Activated CD4-positive, CD25-positive, alpha-beta regulatory T cell treated with anti-CD3 and anti-CD28 coated beads, Interleukin-2, amount 50 U/mL, for 16 hours (primary cell): ENCODE results near the gene CTSL.

ENCODE experiments used
- DNase-seq: peaks from one replicate; pipeline ENCODE4 v3.0.0-alpha.2; 2020; ENCODE audit warnings: low read depth, low spot score

CTSL gene

DNA sequence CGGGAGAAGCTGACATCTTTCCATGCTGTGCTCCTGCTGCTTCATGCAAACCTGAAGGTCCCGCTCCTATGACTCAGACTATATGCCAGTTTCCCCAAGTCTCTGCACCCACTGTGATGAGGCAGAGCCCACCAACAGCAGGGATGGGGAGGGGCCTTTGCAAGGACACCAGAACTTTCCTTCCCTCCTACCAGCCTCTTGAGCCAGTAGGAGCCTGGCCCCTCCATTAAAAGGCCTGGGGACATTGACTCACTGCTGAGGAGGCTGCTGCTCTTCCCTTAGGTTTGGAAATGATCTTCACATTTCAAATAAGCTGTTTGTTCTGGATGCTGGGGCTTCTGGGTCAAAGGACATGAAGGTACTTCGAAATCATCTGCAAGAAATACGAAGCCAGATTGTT, 26.1 kb upstream of the CTSL start:
- DNase-seq: no peak

DNA sequence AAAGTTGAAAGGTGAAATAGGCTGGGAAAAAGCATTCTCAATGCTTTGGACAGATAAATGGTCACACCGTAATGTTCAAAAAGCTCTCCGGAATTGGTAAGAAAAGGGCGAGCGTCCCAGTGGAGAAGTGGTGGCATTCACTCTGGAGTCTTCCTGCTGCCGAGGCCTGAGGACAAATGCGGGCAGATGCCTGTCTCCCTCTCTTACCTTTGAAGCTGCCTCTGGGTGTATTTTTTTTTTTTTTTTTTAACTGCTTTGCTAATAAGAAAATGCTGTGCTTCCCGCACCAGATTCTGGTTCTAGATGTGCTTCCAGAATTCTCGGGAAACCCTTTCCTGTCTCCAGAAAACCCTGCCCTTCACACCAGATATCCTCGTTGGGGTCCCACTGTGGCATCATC, 24.4 kb upstream of the CTSL start:
- DNase-seq: no peak

DNA sequence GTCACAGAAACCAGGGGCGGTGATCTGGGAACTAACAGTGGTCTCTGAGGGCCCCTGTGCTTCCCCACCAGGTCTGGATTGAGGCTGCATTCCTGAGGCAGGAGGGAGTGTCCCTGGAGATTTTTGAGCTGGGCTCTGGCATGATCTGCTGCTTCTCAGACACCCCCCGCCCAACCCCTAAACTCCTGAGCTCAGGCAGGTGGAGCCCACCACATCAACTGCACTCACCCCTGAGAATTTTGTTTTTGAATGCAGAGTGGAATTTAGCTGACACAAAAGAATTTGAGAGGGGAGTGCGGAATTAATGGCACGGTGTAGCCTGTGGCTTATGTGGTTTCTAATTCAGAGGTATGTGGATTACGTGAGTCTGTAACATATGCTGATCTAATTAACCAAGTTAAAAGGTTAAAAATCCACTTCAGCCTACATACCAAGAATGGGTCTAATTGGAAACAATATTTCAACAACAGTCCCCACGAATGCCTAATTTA, 23.9 kb upstream of the CTSL start:
- no peak for DNase-seq

DNA sequence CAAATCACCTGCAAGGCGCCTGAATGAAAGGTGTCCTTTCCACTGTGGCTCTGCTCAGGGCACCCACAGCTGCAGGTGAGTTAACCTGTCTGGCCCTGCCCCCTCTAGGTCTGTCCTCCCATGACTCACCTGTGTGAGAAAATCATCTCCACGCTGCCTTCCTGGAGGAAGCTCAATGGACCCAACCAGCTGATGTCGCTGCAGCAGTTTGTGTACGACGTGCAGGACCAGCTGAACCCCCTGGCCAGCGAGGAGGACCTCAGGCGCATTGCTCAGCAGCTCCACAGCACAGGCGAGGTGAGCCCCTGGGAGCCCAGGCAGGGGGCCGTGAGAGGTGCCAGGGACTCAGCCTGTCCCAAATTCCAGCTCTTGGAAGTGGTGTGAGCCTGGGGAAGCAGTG, 23.0 kb upstream of the CTSL start:
- no peak for DNase-seq

DNA sequence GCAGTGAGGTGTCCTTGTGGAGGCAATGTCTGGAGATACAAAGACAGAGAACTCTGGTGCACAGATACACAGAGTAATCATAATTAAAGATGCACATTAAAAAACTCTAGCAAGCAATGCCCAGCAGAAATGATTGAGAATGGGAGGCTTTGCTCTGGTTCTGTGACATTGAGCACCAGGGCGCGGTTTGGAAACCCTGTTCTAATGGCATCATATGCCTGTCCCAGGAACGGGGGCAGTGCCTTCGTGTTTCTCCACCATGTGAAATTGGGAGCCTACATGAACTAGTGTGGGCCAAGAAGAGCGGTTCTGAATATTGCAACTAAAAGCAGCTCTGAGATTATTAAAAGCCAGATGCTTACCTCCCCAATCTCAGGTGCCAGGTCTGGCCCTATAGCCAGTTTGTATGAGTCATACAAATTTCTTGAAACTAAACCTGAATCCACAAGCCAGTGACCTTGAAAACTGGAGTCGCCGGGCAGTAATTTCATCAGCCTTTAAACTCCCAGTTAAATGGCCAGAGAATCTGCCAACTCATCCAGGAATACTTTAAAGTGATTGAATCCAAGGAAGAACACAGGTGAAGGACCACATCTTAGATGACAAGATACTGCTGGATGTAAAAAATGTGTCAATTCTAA, 22.2 kb upstream of the CTSL start:
- no peak for DNase-seq

DNA sequence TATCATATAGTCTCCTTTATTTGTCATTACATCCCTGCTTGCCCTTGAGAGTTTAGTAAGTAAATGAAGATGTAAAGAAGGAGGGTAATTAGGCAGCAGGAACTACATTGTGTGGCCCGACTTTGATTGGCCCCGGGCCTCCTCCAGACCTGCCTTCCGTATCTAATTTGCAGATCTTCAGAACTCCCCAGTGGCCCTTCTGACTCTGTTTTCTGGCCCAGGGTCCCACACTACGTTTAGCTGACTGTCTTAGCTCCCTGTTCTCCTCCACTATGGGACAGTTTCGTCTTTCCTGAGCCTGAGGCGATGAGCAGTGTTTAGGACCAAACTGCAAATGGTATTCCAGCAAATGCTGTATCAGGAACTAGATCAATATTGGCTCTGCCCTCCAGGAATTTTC, 21.6 kb upstream of the CTSL start:
- DNase-seq: no peak

DNA sequence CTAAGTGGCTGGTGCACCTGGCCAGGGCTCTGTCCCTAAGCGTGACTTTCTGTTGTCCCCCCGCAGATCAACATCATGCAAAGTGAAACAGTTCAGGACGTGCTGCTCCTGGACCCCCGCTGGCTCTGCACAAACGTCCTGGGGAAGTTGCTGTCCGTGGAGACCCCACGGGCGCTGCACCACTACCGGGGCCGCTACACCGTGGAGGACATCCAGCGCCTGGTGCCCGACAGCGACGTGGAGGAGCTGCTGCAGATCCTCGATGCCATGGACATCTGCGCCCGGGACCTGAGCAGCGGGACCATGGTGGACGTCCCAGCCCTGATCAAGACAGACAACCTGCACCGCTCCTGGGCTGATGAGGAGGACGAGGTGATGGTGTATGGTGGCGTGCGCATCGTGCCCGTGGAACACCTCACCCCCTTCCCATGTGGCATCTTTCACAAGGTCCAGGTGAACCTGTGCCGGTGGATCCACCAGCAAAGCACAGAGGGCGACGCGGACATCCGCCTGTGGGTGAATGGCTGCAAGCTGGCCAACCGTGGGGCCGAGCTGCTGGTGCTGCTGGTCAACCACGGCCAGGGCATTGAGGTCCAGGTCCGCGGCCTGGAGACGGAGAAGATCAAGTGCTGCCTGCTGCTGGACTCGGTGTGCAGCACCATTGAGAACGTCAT, 19.7 kb upstream of the CTSL start:
- DNase-seq: no peak

DNA sequence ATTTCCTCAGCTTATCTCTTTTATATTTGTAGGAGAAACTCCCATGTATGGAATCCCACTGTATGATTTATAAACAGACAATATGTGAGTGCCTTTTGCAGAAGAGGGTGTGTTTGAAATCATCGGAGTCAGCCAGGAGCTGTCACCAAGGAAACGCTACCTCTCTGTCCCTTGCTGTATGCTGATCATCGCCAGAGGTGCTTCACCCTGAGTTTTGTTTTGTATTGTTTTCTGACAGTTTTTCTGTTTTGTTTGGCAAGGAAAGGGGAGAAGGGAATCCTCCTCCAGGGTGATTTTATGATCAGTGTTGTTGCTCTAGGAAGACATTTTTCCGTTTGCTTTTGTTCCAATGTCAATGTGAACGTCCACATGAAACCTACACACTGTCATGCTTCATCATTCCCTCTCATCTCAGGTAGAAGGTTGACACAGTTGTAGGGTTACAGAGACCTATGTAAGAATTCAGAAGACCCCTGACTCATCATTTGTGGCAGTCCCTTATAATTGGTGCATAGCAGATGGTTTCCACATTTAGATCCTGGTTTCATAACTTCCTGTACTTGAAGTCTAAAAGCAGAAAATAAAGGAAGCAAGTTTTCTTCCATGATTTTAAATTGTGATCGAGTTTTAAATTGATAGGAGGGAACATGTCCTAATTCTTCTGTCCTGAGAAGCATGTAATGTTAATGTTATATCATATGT, 18.0 kb upstream of the CTSL start:
- DNase-seq: no peak

DNA sequence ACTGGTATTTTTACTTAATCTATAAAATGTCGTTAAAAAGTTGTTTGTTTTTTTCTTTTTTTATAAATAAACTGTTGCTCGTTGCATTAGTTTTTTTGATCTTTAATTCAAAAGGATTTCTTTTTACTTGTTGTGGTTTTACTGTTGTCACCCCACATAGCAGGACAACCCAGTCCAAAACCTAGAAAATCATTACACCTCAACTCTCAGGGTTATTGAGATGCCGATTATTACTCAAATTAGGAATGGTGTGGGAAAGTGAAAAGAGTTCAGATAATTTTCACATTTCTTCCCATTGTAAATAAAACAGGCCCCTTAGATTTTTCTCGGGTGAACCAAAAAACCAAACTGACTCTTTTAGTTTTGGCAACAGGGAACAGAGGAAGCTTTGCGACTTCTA, 17.4 kb upstream of the CTSL start:
- no peak for DNase-seq

DNA sequence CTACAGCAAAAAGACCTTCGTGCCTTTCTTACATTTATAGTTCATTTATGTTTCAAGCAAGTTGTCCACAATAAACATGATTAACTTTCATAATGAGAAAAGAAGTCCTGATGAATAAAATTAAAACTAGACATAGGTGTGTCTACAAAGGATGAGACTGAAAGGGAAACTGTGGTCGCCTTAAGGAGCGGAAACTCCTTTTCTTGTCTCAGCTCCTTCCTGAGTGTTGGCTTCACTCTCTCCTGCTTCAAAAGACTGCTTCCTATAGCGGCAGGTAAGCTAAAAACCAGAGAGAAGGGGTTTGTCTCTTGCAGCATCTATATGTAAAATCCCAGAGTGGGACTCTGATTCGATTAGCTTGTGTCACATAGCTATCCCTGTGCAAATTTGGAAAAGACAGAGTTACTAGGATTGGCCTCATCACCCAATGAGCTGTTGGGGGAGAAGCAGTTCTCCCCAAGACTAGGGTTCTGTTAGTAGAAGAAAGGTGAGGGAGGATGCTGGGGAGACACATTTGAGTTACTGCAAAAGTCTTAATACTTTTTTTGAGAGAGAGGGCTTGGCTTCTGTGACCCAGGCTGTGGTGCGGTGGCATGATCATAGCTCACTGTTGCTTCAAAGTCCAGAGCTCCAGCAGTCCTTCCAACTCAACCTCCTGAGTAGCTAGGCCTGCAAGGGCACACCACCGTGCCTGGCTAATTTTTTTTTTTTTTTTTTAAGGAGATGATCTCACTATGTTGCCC, 16.8 kb upstream of the CTSL start:
- DNase-seq: no peak

DNA sequence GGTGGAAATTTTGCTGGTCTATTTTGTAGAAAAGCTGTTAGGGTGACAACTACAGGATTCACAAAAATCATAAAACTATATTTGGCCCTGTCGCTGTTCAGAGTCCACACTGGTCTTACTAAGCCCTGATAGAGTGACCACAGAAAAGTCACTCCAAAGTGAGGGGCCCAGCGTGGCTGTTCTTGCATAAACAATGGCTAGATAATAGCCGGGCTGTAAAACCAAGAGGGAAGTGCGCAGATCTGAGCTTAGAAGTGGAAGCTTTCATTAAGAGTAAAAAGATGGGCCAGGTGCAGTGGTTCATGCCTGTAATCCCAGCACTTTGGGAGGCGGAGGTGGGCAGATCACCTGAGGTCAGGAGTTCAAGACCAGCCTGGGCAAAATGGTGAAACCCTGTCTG, 15.5 kb upstream of the CTSL start:
- DNase-seq: no peak

DNA sequence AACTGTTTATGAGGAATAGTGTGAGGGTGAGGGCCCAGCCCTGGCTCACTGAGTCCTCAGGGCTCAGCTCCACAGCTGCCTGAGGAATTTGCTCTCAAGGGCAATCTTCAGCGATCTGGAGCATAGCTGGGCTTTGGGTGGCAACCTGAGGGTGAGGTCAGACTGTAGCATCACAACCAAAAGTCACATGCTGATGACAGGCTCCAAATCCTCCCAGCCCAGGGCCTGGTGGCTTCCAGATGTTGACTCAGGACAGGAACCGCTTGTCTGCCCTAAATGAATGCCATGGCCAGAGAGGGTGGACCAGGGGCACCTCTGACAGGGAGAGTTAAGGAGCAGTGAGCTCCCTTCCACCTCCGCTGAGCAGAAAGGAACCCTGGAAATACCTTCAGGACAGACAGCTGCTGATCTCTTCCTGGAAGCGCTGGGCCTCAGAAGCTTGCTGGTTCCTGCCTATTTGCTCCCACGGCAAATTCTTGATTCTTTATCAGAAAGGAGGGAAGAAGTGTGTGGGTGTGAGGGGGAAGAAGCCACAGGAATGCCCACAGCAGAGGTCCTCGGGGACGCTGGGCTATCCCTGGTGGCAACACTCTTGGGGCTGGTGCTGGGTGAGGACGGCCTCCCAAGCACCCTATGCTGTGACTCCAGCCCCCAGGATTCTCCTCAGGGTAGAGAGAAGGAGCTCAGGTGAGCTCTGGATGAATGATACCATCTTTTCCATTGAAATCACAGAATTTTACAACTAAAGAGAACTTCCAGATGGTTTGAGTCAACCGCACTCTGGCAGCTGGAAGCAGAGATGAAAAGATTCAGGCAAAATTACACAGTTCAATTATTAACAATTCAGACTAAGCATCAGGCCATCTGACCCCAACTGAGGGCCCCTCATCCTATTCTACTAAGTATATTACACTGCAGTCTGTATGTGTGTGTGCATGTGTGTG, 13.8 kb upstream of the CTSL start:
- no peak for DNase-seq

DNA sequence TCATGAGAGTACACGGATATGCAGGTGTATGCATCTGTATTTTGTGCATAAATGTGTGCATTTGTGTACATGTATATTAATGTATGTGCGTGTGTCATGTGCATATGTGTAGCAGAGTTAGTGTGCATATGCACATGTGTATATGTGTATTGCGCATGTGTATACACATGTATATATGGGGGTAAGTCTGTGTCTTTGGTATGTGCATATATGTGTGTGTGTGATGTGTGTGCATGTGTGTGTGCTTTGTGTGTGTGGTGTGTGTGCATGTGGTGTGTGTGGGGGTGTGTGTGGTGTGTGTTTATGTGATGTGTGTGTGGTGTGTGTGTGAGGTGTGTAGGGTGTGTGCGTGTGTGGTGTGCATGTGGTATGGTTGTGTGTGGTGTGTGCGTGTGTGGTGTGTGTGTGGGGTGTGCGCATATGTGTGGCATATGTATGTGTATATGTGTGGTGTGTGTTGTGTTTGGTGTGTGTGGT, 13.1 kb upstream of the CTSL start:
- no peak for DNase-seq

DNA sequence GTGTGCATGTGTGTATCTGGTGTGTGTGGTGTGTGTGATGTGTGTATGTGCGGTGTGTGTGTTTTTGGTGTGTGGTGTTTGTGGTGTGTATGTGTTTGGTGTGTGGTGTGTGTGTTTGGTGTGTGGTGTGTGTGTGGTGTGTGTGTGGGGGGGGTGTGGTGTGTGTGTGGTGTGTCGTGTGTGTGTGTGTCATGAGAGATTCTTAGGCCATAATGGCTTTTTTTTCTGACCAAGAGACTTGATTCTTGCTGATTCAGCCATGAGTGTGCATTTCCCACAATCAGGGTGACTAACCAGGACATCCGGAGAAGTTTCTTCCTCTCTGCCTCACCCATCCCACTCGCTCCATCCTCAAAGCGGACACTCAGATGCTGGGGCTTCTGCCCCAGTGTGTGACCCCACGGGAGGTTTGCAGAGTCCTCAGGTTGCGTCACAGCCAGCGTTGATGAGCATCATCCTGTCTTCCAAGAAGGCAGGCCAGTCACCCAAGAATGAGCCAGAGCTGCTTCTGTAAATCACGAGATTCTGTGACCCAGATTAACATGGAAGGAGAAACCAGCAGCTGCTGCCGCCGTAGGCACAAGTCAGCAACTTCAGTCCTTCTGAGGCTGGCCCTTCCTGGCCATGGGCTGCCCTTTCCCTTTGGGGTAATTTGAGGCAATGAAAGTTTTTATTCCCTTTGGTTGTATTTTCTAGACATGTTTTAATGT, 12.5 kb upstream of the CTSL start:
- no peak for DNase-seq

DNA sequence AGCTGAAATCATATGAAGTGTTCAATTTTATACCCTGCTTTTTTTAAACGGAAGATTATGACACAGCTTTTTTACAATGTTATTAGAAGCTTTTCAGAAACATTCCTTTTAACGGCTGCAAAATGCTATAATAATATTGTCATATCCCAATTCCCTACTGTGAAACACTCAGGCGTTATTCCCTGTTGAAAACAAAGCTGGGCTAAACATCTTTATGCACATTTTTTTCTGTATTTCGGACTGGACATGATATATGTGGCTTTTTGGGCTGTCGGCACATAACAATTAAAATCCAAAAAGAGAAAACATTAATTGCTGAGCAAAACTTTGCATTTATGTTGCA, 12.0 kb upstream of the CTSL start:
- DNase-seq: no peak

DNA sequence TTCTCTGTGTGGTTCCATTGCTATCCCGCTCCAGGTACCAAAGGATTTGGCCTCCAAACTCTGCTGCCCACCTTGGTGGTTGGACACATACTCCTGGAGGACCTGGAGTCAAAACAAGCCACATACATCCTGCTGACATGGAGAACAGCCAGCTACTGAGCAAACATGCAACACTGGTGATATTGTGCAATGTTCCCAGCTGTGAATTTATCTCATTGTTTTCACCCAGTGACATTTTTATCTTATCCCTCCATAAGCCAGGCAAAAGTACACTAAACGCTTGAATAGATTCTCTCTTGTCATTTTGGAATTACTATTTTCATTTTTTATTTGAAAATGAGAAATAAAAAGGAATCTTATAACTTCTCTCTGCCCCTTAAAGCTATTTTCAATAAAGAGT, 11.1 kb upstream of the CTSL start:
- DNase-seq: no peak

DNA sequence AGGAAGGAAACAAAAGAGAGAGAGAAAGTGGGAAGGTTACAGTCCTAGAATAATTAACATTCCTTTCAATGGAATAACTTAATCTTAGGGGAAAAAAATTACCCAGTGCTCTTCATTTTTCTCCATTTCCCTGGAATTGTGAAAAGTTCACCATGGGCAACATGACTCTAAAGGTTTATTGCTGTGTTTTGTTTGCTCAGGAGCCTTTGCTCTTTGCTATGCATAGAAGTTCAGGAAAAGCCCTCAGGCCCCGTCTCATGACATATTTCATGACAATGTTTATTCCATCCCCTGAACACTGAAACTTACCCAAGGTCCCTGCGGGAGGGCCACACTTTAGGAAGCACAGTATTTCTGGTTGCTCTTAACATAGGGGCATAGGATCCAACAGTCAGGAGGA, 9.8 kb upstream of the CTSL start:
- no peak for DNase-seq

DNA sequence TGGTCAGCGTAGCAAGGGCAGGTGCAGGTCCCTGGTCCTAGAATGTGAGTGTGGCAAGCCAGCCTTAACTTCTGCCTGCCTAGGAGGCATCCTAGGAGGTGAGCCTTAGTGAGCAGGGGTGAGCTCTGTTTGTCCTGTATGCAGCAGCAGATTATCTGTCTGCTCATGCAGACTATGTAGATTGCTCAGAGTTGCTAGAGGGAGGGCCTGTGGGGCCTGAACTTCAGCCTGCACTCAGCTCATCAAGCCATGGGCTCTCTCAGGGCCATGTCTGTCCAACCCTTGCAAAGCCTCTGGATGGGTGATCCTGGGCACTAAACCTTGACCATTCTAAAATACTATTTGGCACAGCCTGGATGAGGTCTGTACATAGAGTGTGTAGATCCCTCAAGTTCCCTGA, 8.5 kb upstream of the CTSL start:
- DNase-seq: no peak

DNA sequence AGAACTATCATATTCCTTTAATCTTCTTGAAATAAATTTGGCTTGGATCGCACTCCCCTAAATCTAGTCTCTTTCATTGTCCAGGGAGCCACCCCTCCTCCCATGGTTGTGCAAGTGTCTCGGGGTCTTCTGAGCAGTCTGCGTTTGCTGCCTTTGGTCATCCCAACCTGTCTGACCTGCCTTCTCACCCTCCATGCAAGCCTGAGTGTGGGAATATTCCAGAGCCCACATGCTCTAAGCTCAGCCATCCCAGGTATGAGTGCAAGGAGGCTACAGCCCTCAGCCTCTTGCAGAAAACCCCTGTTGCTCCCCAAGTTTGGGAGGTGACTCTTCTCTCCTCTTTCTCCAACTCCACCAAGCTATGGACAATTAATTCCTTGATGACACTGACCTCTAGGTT, 7.7 kb upstream of the CTSL start:
- DNase-seq: no peak

DNA sequence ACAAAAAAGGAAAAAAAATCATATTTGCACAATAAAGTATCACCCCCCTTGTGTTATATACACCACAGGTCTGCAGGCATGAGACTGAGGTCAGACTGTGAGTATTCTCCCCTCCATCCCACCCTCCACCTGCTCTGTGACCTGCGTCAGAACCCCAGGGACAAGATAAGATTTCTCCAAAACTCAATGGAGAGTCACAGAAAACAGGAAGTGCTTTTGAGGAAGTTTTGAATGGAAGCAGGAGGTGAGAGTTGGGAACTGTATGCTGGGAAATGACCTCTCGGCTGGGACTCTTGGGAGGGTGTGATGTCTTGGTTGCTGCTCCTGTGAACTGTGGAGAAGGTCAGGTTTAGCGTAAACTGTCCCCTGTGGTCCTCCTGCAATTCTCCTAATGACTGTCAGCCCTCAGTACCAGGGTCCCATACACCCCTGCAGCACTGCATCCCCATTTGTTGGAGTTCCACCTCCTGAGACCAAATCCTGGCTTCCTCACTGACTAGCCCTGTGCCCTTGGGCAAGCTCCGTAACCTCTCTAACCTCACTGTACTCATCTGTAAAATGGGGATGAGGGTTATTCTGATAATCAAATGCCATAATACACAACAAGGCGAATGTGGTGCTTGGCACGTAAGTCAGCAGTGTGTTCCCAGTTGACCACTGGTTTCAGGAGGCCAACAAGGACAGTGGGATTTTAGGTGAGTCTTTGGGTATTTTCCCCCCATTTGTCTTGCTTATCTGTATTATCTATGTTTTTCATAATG, 6.9 kb upstream of the CTSL start:
- no peak for DNase-seq
